HCT116 (cell line): Measurements from ENCODE around the gene ABHD2. TPM values are rescaled to one million over a fixed set of nuclear protein-coding genes. Genes with fewer than 3 reads are reported as not detected.

Experiments
- ATAC-seq: fragments of 200-7000 bp; cut with Tn5 transposase; 2 replicates; pipeline ENCODE4 v1.9.1; 2020; ENCODE audit warnings: mild to moderate bottlenecking, moderate library complexity
- BruUV-seq: library from RNA; stranded (reverse); fragments of 400-500 nt; replicated peaks from 2 replicates; lab custom pipeline; 2021; lab: Mats Ljungman, UMichigan
- CTCF ChIA-PET: fragments of 300-600 bp; sonication (Branson Sonifier 250); formaldehyde crosslinking; loops from one replicate; lab custom pipeline; 2021; ENCODE audit warnings: antibody characterized with exemption; lab: Charles Lee
- POLR2A ChIA-PET: fragments of 300-600, 350-600 bp; sonication (Branson Sonifier 250); formaldehyde crosslinking; loops from one replicate; lab custom pipeline; 2021; ENCODE audit warnings: antibody characterized with exemption; lab: Charles Lee
- RAD21 ChIA-PET, 2 experiments: fragments of 300-600 bp; sonication (Branson Sonifier 250); formaldehyde crosslinking; loops; one replicate each; lab custom pipeline; 2023; ENCODE audit warnings: low total read pairs in 2 of 2; ENCODE audit not compliant: uncharacterized antibody in 2 of 2, unreplicated experiment in 2 of 2, low non-redundant PET in 1 of 2; lab: Charles Lee
- DNase-seq: peaks from one replicate; pipeline ENCODE4 v3.0.0-alpha.2; 2010; ENCODE audit warnings: low read depth, low spot score
- H2AFZ ChIP-seq: fragments of 200-600 bp; shearing (Covaris generic), sonication (generic); 2 replicates; pipeline ENCODE4 v1.6.1; 2017; ENCODE audit warnings: low read depth, mixed run types, mixed read lengths, antibody characterized with exemption, low read length; ENCODE audit not compliant: poor library complexity, severe bottlenecking
- H3K27ac ChIP-seq: 2 replicates; pipeline ENCODE4 v1.5.1; 2012; ENCODE audit warnings: low read depth, low read length
- H3K27me3 ChIP-seq: fragments of 200-600 bp; sonication (generic); 2 replicates; pipeline ENCODE4 v1.6.1; 2016; ENCODE audit warnings: mixed run types, low read length, mixed read lengths; ENCODE audit not compliant: insufficient read depth
- H3K36me3 ChIP-seq, 2 experiments: fragments of 200-500 bp in 1 of 2; fragments of 200-600 bp in 1 of 2; sonication (Bioruptor generic) in 1 of 2; sonication (generic) in 1 of 2; 2 replicates each; pipeline versions ENCODE4 v1.5.1 to v1.6.1; 2014 to 2016; ENCODE audit warnings: low read length in 2 of 2, inconsistent platforms in 1 of 2, mixed read lengths in 1 of 2, mixed run types in 1 of 2; ENCODE audit not compliant: insufficient read depth in 2 of 2, control insufficient read depth in 1 of 2
- H3K4me1 ChIP-seq, 2 experiments: fragments of 200-600 bp in 1 of 2; sonication (generic) in 1 of 2; 2 replicates each; pipeline versions ENCODE4 v1.5.1 to v1.6.1; 2012 to 2017; ENCODE audit warnings: low read length in 2 of 2, inconsistent platforms in 1 of 2, mild to moderate bottlenecking in 1 of 2, mixed read lengths in 1 of 2, mixed run types in 1 of 2, moderate library complexity in 1 of 2; ENCODE audit not compliant: insufficient read depth in 2 of 2, control insufficient read depth in 1 of 2
- H3K4me2 ChIP-seq: fragments of 200-600 bp; sonication (generic); 2 replicates; pipeline ENCODE4 v1.6.1; 2017; ENCODE audit warnings: mixed run types, low read length, mixed read lengths
- H3K4me3 ChIP-seq, 2 experiments: fragments of 200-600 bp in 1 of 2; sonication (generic) in 1 of 2; replicated peaks in 1 of 2; 2 replicates each; pipeline ENCODE4 v1.5.1; 2011 to 2016; ENCODE audit warnings: low read length in 2 of 2, control low read depth in 1 of 2, low read depth in 1 of 2, mild to moderate bottlenecking in 1 of 2, mixed read lengths in 1 of 2, mixed run types in 1 of 2
- H3K79me2 ChIP-seq: fragments of 200-600 bp; sonication (generic); 2 replicates; pipeline ENCODE4 v1.6.1; 2017; ENCODE audit warnings: mild to moderate bottlenecking, mixed run types, low read length, moderate library complexity, mixed read lengths; ENCODE audit not compliant: insufficient read depth
- H3K9ac ChIP-seq: fragments of 200-600 bp; sonication (generic); 2 replicates; pipeline ENCODE4 v1.6.1; 2016; ENCODE audit warnings: low read length, mixed read lengths
- H3K9me2 ChIP-seq: fragments of 200-600 bp; sonication (generic), shearing (Covaris generic); 2 replicates; pipeline ENCODE4 v1.6.1; 2017; ENCODE audit warnings: mixed run types, mild to moderate bottlenecking, moderate library complexity; ENCODE audit not compliant: insufficient read depth
- H3K9me3 ChIP-seq, 2 experiments: fragments of 200-500 bp in 1 of 2; fragments of 200-600 bp in 1 of 2; sonication (Bioruptor generic) in 1 of 2; sonication (generic) in 1 of 2; 2 replicates each; pipeline ENCODE4 v1.6.1; 2014 to 2017; ENCODE audit warnings: low read length in 2 of 2, mixed read lengths in 2 of 2, inconsistent platforms in 1 of 2, low read depth in 1 of 2, mild to moderate bottlenecking in 1 of 2, mixed run types in 1 of 2, moderate library complexity in 1 of 2; ENCODE audit not compliant: control insufficient read depth in 1 of 2, insufficient read depth in 1 of 2
- H4K20me1 ChIP-seq: fragments of 200-600 bp; sonication (generic), shearing (Covaris generic); 2 replicates; pipeline ENCODE4 v1.6.1; 2017; ENCODE audit warnings: mixed run types, mild to moderate bottlenecking, moderate library complexity; ENCODE audit not compliant: insufficient read depth
- ATF3 ChIP-seq: IDR thresholded peaks from 2 replicates; pipeline ENCODE4 v1.6.1; 2012
- CBX3 ChIP-seq: IDR thresholded peaks from 2 replicates; pipeline ENCODE4 v1.6.1; 2012; ENCODE audit warnings: low read depth
- CEBPB ChIP-seq: IDR thresholded peaks from 2 replicates; pipeline ENCODE4 v1.6.1; 2012; ENCODE audit warnings: low read depth
- CTCF ChIP-seq, 3 experiments: fragments of 200-600 bp in 1 of 3; sonication (generic) in 1 of 3; IDR thresholded peaks in 2 of 3; conservative IDR thresholded peaks in 1 of 3; 2 replicates each; pipeline ENCODE4 v1.5.1; 2012 to 2017; ENCODE audit warnings: low read depth in 2 of 3, low read length in 2 of 3, antibody characterized with exemption in 1 of 3, borderline replicate concordance in 1 of 3, control low read depth in 1 of 3, mild to moderate bottlenecking in 1 of 3, mixed read lengths in 1 of 3, mixed run types in 1 of 3, moderate library complexity in 1 of 3; ENCODE audit not compliant: insufficient read depth in 1 of 3
- EGR1 ChIP-seq: IDR thresholded peaks from 2 replicates; pipeline ENCODE4 v1.6.1; 2012; ENCODE audit warnings: low read depth
- ELF1 ChIP-seq: IDR thresholded peaks from 2 replicates; pipeline ENCODE4 v1.6.1; 2012; ENCODE audit warnings: low read depth, borderline replicate concordance
- FOSL1 ChIP-seq: IDR thresholded peaks from 2 replicates; pipeline ENCODE4 v1.6.1; 2012; ENCODE audit warnings: low read depth
- JUND ChIP-seq: IDR thresholded peaks from 2 replicates; pipeline ENCODE4 v1.6.1; 2012
- MAX ChIP-seq: IDR thresholded peaks from 2 replicates; pipeline ENCODE4 v1.6.1; 2012
- POLR2A ChIP-seq: IDR thresholded peaks from 2 replicates; pipeline ENCODE4 v1.7.0; 2011; ENCODE audit warnings: borderline replicate concordance; ENCODE audit not compliant: insufficient read depth, insufficient read length; ENCODE audit errors: extremely low read depth
- POLR2AphosphoS5 ChIP-seq: IDR thresholded peaks from 2 replicates; pipeline ENCODE4 v1.6.1; 2011; ENCODE audit warnings: mild to moderate bottlenecking, low read depth, low read length, moderate library complexity
- RAD21 ChIP-seq: IDR thresholded peaks from 2 replicates; pipeline ENCODE4 v1.6.1; 2012; ENCODE audit warnings: low read depth, mild to moderate bottlenecking
- REST ChIP-seq: IDR thresholded peaks from 2 replicates; pipeline ENCODE4 v1.6.1; 2012; ENCODE audit warnings: low read depth
- SIN3A ChIP-seq: IDR thresholded peaks from 2 replicates; pipeline ENCODE4 v1.6.1; 2012; ENCODE audit warnings: low read depth
- SP1 ChIP-seq: IDR thresholded peaks from 2 replicates; pipeline ENCODE4 v1.6.1; 2012; ENCODE audit warnings: low read depth
- TCF7L2 ChIP-seq: IDR thresholded peaks from 2 replicates; pipeline ENCODE4 v1.7.0; 2011; ENCODE audit warnings: borderline replicate concordance, inconsistent platforms; ENCODE audit not compliant: insufficient read depth, insufficient read length; ENCODE audit errors: extremely low read depth
- YY1 ChIP-seq: IDR thresholded peaks from 2 replicates; pipeline ENCODE4 v1.6.1; 2011; ENCODE audit warnings: low read length, low read depth, moderate library complexity, mild to moderate bottlenecking; ENCODE audit not compliant: insufficient replicate concordance; ENCODE audit errors: extremely low read depth
- ZBTB33 ChIP-seq: IDR thresholded peaks from 2 replicates; pipeline ENCODE4 v1.6.1; 2011; ENCODE audit warnings: mild to moderate bottlenecking, low read length, moderate library complexity; ENCODE audit not compliant: insufficient replicate concordance; ENCODE audit errors: extremely low read depth
- ZFX ChIP-seq: fragments of 450-650 bp; IDR thresholded peaks from 2 replicates; pipeline ENCODE4 v1.6.1; 2017
- ZNF274 ChIP-seq: fragments of 200-500 bp; sonication (Bioruptor generic); IDR thresholded peaks from 2 replicates; pipeline ENCODE4 v1.6.1; 2014; ENCODE audit warnings: mild to moderate bottlenecking, low read depth, low read length, inconsistent platforms
- intact Hi-C: fragments of 100-400 bp; cut with micrococcal nuclease; formaldehyde crosslinking; loops from 2 replicates; pipeline ENCODE4 v1.10.0; 2022
- total RNA-seq: library from RNA; stranded (reverse); gene quantifications from one replicate; pipeline ENCODE4 v1.2.1, GENCODE V29; 2021; ENCODE audit not compliant: unreplicated experiment

ABHD2 gene
- total RNA-seq, 1 experiment from 2014 or later: 40.8 TPM

- no peak overlapping the region for H3K4me2 ChIP-seq
- ChIA-PET CTCF (interaction anchor here (1.4 kb wide), 1 partner anchor 22 kb away, joined by 4 read pairs; no protein-coding TSS in a partner anchor), RAD21 (no interaction called here), POLR2A (no interaction called here)
- H3K4me3 ChIP-seq: no peak overlapping the region
- intact Hi-C loops: no loop called here
- no peaks in the 10 kb centered on the region for H4K20me1 ChIP-seq
- no peak overlapping the region for H2AFZ ChIP-seq
- no peaks in the 10 kb centered on the region for H3K9me3 ChIP-seq
- no peaks in the 10 kb centered on the region for H3K79me2 ChIP-seq
- H3K27me3 ChIP-seq: no peaks in the 10 kb centered on the region
- H3K27ac ChIP-seq: no peak overlapping the region
- ATAC-seq: no peak
- H3K4me1 ChIP-seq: peaks cover 17% of the 10 kb centered on the region in 2 experiments
- no peaks in the 10 kb centered on the region for H3K9me2 ChIP-seq
- no TSS peak for BruUV-seq
- TF ChIP-seq SIN3A: no peak
- TF ChIP-seq YY1: no peak
- no peak for TF ChIP-seq ELF1
- TF ChIP-seq ZNF274: no peak
- TF ChIP-seq RAD21: no peak
- no peak for TF ChIP-seq ZFX
- TF ChIP-seq SP1: no peak
- no peak for TF ChIP-seq CTCF (IDR thresholded peaks at IDR 0.05 in 2 of 3, conservative IDR thresholded peaks at IDR 0.05 in 1 of 3; ENCODE audit: borderline replicate concordance in 1 of 3, insufficient read depth in 1 of 3, low read depth in 2 of 3, low read length in 2 of 3)
- TF ChIP-seq ATF3: no peak
- no peak for TF ChIP-seq ZBTB33
- TF ChIP-seq POLR2AphosphoS5: no peak
- no peak for TF ChIP-seq FOSL1
- TF ChIP-seq JUND: no peak
- no peak for TF ChIP-seq POLR2A
- TF ChIP-seq EGR1: no peak
- TF ChIP-seq CEBPB: no peak
- TF ChIP-seq CBX3: no peak
- no peak for TF ChIP-seq MAX
- TF ChIP-seq TCF7L2: no peak
- no peak for TF ChIP-seq REST
- H3K9ac ChIP-seq: no peak overlapping the region
- no peaks in the 10 kb centered on the region for H3K36me3 ChIP-seq
- no peak for DNase-seq
Observed at GRCh38 chr15:89199746-89200145, 111.5 kb downstream of the ABHD2 start.
